ENCODE measurements around the gene BTBD16.

GRCh38 chr10:122297583-122297982, 26.5 kb downstream of the BTBD16 start:
- no peak for TF ChIP-seq BHLHE40 (IDR thresholded peaks at IDR 0.05; ENCODE audit: borderline replicate concordance)
- TF ChIP-seq L3MBTL2 (conservative IDR thresholded peaks at IDR 0.05) = no peak
- TF ChIP-seq NFRKB (IDR thresholded peaks at IDR 0.05) = no peak
- no peak for TF ChIP-seq SUZ12 (IDR thresholded peaks at IDR 0.05)
- no peak for TF ChIP-seq ELF4 (IDR thresholded peaks at IDR 0.05)
- no peak for TF ChIP-seq FOXM1 (IDR thresholded peaks at IDR 0.05; ENCODE audit: borderline replicate concordance)
- no peak for TF ChIP-seq SP1 (IDR thresholded peaks at IDR 0.05)
- no peak for TF ChIP-seq ARNT (IDR thresholded peaks at IDR 0.05)

All from HEK293T (cell line).